GM21576 (cell line): ENCODE measurements around the gene NAP1L4.
A peak's percentile ranks its signal among the peaks of the same experiment; 100 is the strongest.
"Not testable (repeated sequence)": the region's sequence is repeated elsewhere in the genome, so short reads cannot be mapped to it uniquely, and the experiment has no call there.

Experiments used
- ATAC-seq: cut with Tn5 transposase; IDR thresholded peaks from one replicate; pipeline ENCODE4 v1.9.1; 2021; ENCODE audit warnings: mild to moderate bottlenecking, moderate library complexity; ENCODE audit not compliant: unreplicated experiment

Gene NAP1L4

GRCh38 chr11:2938458-2939418, 53.4 kb downstream of the NAP1L4 start:
- ATAC-seq = not testable (repeated sequence)

- not testable (repeated sequence) for ATAC-seq
Observed at GRCh38 chr11:2937641-2938457, 54.3 kb downstream of the NAP1L4 start.

GRCh38 chr11:2934611-2935239, 57.4 kb downstream of the NAP1L4 start:
- ATAC-seq = no peak

- no peak for ATAC-seq
Observed at GRCh38 chr11:2934021-2934550, 58.0 kb downstream of the NAP1L4 start.

- ATAC-seq = no peak
Observed at GRCh38 chr11:2933375-2934020, 58.6 kb downstream of the NAP1L4 start.

GRCh38 chr11:2932850-2933251, 59.3 kb downstream of the NAP1L4 start:
- no peak for ATAC-seq

- ATAC-seq = no peak
Observed at GRCh38 chr11:2931771-2932738, 60.1 kb downstream of the NAP1L4 start.

- ATAC-seq = no peak
Observed at GRCh38 chr11:2931420-2931746, 60.7 kb downstream of the NAP1L4 start.

- ATAC-seq = peak; percentile 51
Observed at GRCh38 chr11:2930704-2931419, 61.3 kb downstream of the NAP1L4 start.

GRCh38 chr11:2929950-2930703, 62.0 kb downstream of the NAP1L4 start:
- peak; percentile 39 for ATAC-seq

- no peak for ATAC-seq
Observed at GRCh38 chr11:2929531-2929949, 62.6 kb downstream of the NAP1L4 start.

- no peak for ATAC-seq
Observed at GRCh38 chr11:2928605-2929530, 63.3 kb downstream of the NAP1L4 start, which contains the start of gene PHLDA2. TSS of gene PHLDA2 (minus strand) at chr11:2929420. CDS start at chr11:2929364, 56 bp downstream.

- no peak for ATAC-seq
Observed at GRCh38 chr11:2927851-2928604, 64.1 kb downstream of the NAP1L4 start.

GRCh38 chr11:2927121-2927800, 64.9 kb downstream of the NAP1L4 start:
- ATAC-seq = no peak

- no peak for ATAC-seq
Observed at GRCh38 chr11:2926611-2927051, 65.5 kb downstream of the NAP1L4 start.
